ENCODE measurements around the gene FHIT.

FHIT gene

DNA sequence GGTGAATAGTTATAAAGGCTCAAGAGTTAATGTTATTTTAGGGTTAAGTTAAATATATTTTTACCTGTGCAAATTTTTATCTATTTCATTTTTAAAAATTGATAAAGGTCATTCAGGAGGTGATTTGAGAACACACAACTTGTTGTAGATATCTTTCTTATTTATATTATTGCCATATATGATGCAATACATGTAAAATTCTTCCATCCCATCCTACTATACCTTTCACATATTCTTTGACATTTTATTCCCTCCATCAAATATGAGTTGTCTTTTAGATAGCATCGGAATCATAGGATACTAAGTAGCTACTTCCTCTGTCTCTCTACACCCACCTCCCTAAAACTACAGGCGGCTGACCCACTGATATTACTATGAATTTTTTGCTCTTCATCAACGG lies 734.1 kb downstream of the FHIT start:
- TF ChIP-seq POLR2AphosphoS5 (IDR thresholded peaks at IDR 0.05; ENCODE audit: low read depth, low read length) (no peak), FOXP2 (optimal IDR thresholded peaks at IDR 0.05; ENCODE audit: borderline replicate concordance, extremely low read depth, extremely low read length, insufficient read depth) (no peak), REST (IDR thresholded peaks at IDR 0.05; ENCODE audit: insufficient read depth in 1 of 2, low read depth in 2 of 2, low read length in 2 of 2) (no peak), SIN3A (IDR thresholded peaks at IDR 0.05; ENCODE audit: borderline replicate concordance, insufficient read depth, low read length) (no peak), TAF1 (IDR thresholded peaks at IDR 0.05; ENCODE audit: borderline replicate concordance, insufficient read depth, low read length) (no peak)

DNA sequence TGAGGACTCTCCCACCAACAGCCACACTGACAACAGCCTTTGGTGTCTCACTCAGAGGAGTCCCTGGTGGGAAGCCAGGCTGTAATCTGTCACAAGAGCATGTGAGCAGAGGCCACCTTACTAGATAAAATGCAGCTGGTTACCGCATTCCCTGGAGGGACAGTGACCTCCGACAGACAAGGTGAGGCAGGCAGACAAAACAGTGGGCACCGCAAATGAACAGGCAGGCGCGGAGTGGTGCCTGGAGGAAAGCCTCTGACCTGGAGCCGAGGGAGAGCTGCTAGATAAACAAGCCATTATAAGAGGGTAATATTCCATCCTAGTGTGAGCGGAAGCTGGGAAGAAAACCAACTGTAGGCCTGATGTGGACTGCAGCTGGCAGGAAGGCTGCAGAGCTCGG lies 736.4 kb downstream of the FHIT start:
- TF ChIP-seq TAF1 (IDR thresholded peaks at IDR 0.05; ENCODE audit: borderline replicate concordance, insufficient read depth, low read length) (no peak), FOXP2 (optimal IDR thresholded peaks at IDR 0.05; ENCODE audit: borderline replicate concordance, extremely low read depth, extremely low read length, insufficient read depth) (no peak), POLR2AphosphoS5 (IDR thresholded peaks at IDR 0.05; ENCODE audit: low read depth, low read length) (no peak), REST (IDR thresholded peaks at IDR 0.05; ENCODE audit: insufficient read depth in 1 of 2, low read depth in 2 of 2, low read length in 2 of 2) (no peak), SIN3A (IDR thresholded peaks at IDR 0.05; ENCODE audit: borderline replicate concordance, insufficient read depth, low read length) (no peak)

GRCh38 chr3:60514085-60514649 lies 737.1 kb downstream of the FHIT start:
- TF ChIP-seq SIN3A (IDR thresholded peaks at IDR 0.05; ENCODE audit: borderline replicate concordance, insufficient read depth, low read length) (no peak), POLR2AphosphoS5 (IDR thresholded peaks at IDR 0.05; ENCODE audit: low read depth, low read length) (no peak), REST (IDR thresholded peaks at IDR 0.05; ENCODE audit: insufficient read depth in 1 of 2, low read depth in 2 of 2, low read length in 2 of 2) (no peak), FOXP2 (optimal IDR thresholded peaks at IDR 0.05; ENCODE audit: borderline replicate concordance, extremely low read depth, extremely low read length, insufficient read depth) (no peak), TAF1 (IDR thresholded peaks at IDR 0.05; ENCODE audit: borderline replicate concordance, insufficient read depth, low read length) (no peak)

GRCh38 chr3:60513241-60513640 lies 738.0 kb downstream of the FHIT start:
- no peak for TF ChIP-seq TAF1 (IDR thresholded peaks at IDR 0.05; ENCODE audit: borderline replicate concordance, insufficient read depth, low read length)
- TF ChIP-seq POLR2AphosphoS5 (IDR thresholded peaks at IDR 0.05; ENCODE audit: low read depth, low read length) = no peak
- no peak for TF ChIP-seq REST (IDR thresholded peaks at IDR 0.05; ENCODE audit: insufficient read depth in 1 of 2, low read depth in 2 of 2, low read length in 2 of 2)
- no peak for TF ChIP-seq SIN3A (IDR thresholded peaks at IDR 0.05; ENCODE audit: borderline replicate concordance, insufficient read depth, low read length)
- no peak for TF ChIP-seq FOXP2 (optimal IDR thresholded peaks at IDR 0.05; ENCODE audit: borderline replicate concordance, extremely low read depth, extremely low read length, insufficient read depth)

- TF ChIP-seq TAF1 (IDR thresholded peaks at IDR 0.05; ENCODE audit: borderline replicate concordance, insufficient read depth, low read length) (no peak), REST (IDR thresholded peaks at IDR 0.05; ENCODE audit: insufficient read depth in 1 of 2, low read depth in 2 of 2, low read length in 2 of 2) (no peak), SIN3A (IDR thresholded peaks at IDR 0.05; ENCODE audit: borderline replicate concordance, insufficient read depth, low read length) (no peak), FOXP2 (optimal IDR thresholded peaks at IDR 0.05; ENCODE audit: borderline replicate concordance, extremely low read depth, extremely low read length, insufficient read depth) (no peak), POLR2AphosphoS5 (IDR thresholded peaks at IDR 0.05; ENCODE audit: low read depth, low read length) (no peak)
Measured at GRCh38 chr3:60512506-60512905, 738.7 kb downstream of the FHIT start.
